Kidney epithelial cell (primary cell): ENCODE data around the gene DCP2. TPM values are rescaled to one million over a fixed set of nuclear protein-coding genes. Genes with fewer than 3 reads are reported as not detected.

ENCODE experiments used
- DNase-seq: peaks from one replicate; pipeline ENCODE4 v3.0.0-alpha.2; 2010; ENCODE audit warnings: low read depth
- H3K27me3 ChIP-seq: 2 replicates; pipeline ENCODE4 v1.6.0; 2011; ENCODE audit warnings: low read length; ENCODE audit not compliant: control insufficient read depth, insufficient read depth
- H3K36me3 ChIP-seq: 2 replicates; pipeline ENCODE4 v1.5.1; 2011; ENCODE audit warnings: low read length; ENCODE audit not compliant: control insufficient read depth, insufficient read depth
- H3K4me3 ChIP-seq: 2 replicates; pipeline ENCODE4 v1.5.1; 2011; ENCODE audit warnings: low read depth, mild to moderate bottlenecking, control low read depth, low read length
- total RNA-seq: library from RNA; depleted of rRNA; stranded (reverse); fragments of >200 nt; gene quantifications from 2 replicates; pipeline ENCODE4 v1.2.3, GENCODE V29; 2015
- TF ChIP-seq, protein P1 (sequence below): IDR thresholded peaks from 2 replicates; pipeline ENCODE4 v1.5.1; 2011; ENCODE audit warnings: mild to moderate bottlenecking, moderate library complexity, low read length, control low read depth, inconsistent platforms; ENCODE audit not compliant: insufficient read depth, poor library complexity, severe bottlenecking

DCP2 gene
- total RNA-seq, 1 donor from 2014 or later: 33.4 TPM

DNA sequence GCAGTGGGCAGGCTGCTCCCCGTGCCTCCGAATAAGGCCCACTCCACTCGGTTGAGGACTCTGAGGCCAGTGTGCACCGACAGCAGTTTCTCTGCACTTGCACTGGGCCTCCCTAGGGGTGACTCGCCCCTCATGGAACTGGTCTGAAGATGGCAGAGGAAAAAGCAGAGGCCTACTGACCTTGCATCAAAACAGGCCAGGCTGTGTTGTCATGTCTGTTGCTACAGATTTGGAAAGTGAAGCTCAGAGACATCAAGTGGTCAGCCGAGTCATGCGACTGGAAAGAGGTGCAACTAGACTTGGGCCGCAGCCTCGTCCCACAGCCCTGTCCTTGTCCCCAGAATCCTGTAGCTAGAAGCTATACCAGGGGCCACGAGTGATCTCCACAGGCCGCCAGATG is 78.3 kb downstream of the DCP2 start:
- Histone ChIP-seq H3K4me3 (no peak overlapping the region), H3K36me3 (peaks cover 1% of the 10 kb centered on the region), H3K27me3 (no peaks in the 10 kb centered on the region)
- TF ChIP-seq, protein P1, sequence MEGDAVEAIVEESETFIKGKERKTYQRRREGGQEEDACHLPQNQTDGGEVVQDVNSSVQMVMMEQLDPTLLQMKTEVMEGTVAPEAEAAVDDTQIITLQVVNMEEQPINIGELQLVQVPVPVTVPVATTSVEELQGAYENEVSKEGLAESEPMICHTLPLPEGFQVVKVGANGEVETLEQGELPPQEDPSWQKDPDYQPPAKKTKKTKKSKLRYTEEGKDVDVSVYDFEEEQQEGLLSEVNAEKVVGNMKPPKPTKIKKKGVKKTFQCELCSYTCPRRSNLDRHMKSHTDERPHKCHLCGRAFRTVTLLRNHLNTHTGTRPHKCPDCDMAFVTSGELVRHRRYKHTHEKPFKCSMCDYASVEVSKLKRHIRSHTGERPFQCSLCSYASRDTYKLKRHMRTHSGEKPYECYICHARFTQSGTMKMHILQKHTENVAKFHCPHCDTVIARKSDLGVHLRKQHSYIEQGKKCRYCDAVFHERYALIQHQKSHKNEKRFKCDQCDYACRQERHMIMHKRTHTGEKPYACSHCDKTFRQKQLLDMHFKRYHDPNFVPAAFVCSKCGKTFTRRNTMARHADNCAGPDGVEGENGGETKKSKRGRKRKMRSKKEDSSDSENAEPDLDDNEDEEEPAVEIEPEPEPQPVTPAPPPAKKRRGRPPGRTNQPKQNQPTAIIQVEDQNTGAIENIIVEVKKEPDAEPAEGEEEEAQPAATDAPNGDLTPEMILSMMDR: no peak
- no peak for DNase-seq

DNA sequence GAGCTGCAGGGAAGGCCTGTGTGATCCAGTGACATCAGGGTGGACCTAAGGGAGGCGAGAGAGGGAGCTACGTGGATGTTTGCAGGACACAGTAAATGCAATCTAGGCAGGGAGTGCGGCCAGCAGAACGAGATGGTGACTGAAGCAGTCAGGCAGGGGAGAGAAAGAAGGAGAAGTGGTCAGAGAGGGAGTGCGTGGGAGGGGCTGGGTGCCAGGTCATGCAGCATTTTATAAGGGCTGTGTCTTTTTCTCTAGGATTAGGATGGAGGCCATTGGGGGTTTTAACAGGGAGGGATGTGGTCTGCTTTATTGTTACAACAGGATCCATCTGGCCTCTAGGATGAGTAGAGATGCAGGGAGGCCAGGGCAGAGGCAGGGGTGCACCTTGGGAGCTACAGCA is 80.4 kb downstream of the DCP2 start:
- TF ChIP-seq, protein P1: no peak
- H3K4me3 ChIP-seq: no peak overlapping the region
- no peaks in the 10 kb centered on the region for H3K27me3 ChIP-seq
- peaks cover 1% of the 10 kb centered on the region for H3K36me3 ChIP-seq
- no peak for DNase-seq

DNA sequence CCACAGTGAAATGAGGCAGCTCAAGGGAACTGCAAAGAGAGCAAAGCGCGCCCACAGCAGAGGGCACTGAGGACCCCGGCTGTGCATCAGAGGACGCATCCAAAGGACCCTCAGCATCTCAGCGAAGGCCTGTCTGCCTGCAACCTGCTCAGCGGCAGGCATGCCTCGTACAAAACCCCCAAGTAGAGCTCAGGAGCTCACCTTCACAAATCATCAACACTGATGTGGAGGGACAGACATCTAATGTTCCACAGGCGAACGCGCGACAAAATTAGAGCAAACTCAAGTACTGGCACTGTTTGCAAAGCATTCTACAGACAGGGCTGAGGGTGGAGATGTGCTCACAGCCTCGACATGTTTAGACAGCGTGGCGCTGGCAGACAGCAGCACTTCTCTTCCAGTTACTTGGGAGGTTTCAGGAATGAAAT is 81.0 kb downstream of the DCP2 start:
- no peaks in the 10 kb centered on the region for H3K27me3 ChIP-seq
- no peak overlapping the region for H3K4me3 ChIP-seq
- DNase-seq: no peak
- peaks cover 1% of the 10 kb centered on the region for H3K36me3 ChIP-seq
- TF ChIP-seq, protein P1: no peak

DNA sequence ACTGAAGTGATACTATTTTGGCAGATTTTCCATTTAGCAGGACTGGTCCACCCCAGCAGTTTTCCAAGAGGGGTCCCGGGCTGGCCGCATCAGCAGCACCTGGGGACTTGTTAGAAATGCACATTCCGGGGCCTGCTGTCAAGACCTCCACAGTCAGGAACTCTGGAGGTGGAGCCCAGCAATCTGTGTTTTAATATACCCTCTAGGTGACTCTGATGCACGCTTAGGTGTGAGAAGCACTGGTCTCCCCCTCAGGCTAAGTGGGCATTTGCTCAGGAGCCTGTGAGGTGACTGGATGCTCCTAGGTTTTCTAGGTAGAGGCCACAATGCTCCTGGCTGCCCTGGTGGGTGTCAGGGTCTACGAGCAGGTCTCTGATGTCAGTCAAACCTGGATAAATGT is 81.7 kb downstream of the DCP2 start:
- TF ChIP-seq, protein P1: no peak
- Histone ChIP-seq H3K36me3 (peaks cover 1% of the 10 kb centered on the region), H3K27me3 (no peaks in the 10 kb centered on the region), H3K4me3 (no peak overlapping the region)
- no peak for DNase-seq

DNA sequence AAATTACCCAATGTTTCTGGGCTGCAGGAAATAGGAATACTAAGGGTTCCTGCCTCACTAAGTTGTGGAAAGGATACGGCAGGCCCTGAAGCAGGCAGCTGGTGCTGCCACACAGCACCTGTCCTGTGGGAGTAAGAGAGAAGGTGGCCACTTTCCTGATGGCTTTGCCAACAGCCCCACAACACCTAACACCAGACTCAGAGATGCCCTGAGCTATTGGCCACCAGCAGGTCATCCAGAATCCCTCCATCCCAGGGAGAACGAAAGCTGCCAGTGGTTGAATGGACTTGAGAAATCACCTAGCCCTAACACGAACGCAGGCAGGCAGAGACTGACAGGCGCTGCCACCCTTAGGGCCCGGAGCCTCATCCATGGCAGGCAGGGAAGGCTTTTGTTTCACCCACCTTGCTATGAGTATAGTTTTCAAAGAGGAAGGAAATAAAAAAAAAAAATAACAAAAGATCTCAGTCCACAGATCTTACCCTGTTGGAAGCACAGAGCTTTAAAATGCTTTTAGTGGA is 82.2 kb downstream of the DCP2 start:
- Histone ChIP-seq H3K27me3 (no peaks in the 10 kb centered on the region), H3K36me3 (no peaks in the 10 kb centered on the region), H3K4me3 (no peak overlapping the region)
- no peak for DNase-seq
- TF ChIP-seq, protein P1: no peak
